HG03159 (cell line): ENCODE results near the gene PALLD.
A peak's percentile ranks its signal among the peaks of the same experiment; 100 is the strongest.

Source experiments
- ATAC-seq: cut with Tn5 transposase; IDR thresholded peaks from one replicate; pipeline ENCODE4 v1.9.1; 2021; ENCODE audit warnings: mild to moderate bottlenecking, moderate library complexity; ENCODE audit not compliant: unreplicated experiment

The PALLD gene

GRCh38 chr4:168857546-168858314 is 360.9 kb downstream of the PALLD start:
- no peak for ATAC-seq

GRCh38 chr4:168859100-168859499 is 362.2 kb downstream of the PALLD start:
- no peak for ATAC-seq

GRCh38 chr4:168859888-168860694 is 363.2 kb downstream of the PALLD start:
- ATAC-seq = peak; percentile 93

- ATAC-seq = no peak
Observed at GRCh38 chr4:168860827-168861226, 364.0 kb downstream of the PALLD start.

- no peak for ATAC-seq
Observed at GRCh38 chr4:168863719-168864647, 367.1 kb downstream of the PALLD start.

- no peak for ATAC-seq
Observed at GRCh38 chr4:168864821-168865541, 368.1 kb downstream of the PALLD start.

- no peak for ATAC-seq
Observed at GRCh38 chr4:168865854-168866253, 369.0 kb downstream of the PALLD start.

- no peak for ATAC-seq
Observed at GRCh38 chr4:168866635-168867034, 369.8 kb downstream of the PALLD start.

- no peak for ATAC-seq
Observed at GRCh38 chr4:168867128-168867527, 370.3 kb downstream of the PALLD start.

GRCh38 chr4:168868044-168868781 is 371.4 kb downstream of the PALLD start:
- ATAC-seq = no peak

GRCh38 chr4:168868802-168869201 is 371.9 kb downstream of the PALLD start:
- no peak for ATAC-seq

GRCh38 chr4:168870004-168870403 is 373.2 kb downstream of the PALLD start:
- no peak for ATAC-seq

GRCh38 chr4:168871632-168872031 is 374.8 kb downstream of the PALLD start:
- ATAC-seq = no peak

- ATAC-seq = no peak
Observed at GRCh38 chr4:168874083-168874482, 377.2 kb downstream of the PALLD start.

- no peak for ATAC-seq
Observed at GRCh38 chr4:168876106-168876505, 379.3 kb downstream of the PALLD start.

GRCh38 chr4:168877511-168878491 is 380.9 kb downstream of the PALLD start:
- peak; percentile 32 for ATAC-seq

GRCh38 chr4:168878623-168879022 is 381.8 kb downstream of the PALLD start:
- ATAC-seq = no peak

- peak; percentile 37 for ATAC-seq
Observed at GRCh38 chr4:168879188-168879587, 382.3 kb downstream of the PALLD start.
